ENCODE data around the gene KRT81. TPM values are rescaled to one million over a fixed set of nuclear protein-coding genes. Genes with fewer than 3 reads are reported as not detected.
A peak's percentile ranks its signal among the peaks of the same experiment; 100 is the strongest.
"Not testable (repeated sequence)": the region's sequence is repeated elsewhere in the genome, so short reads cannot be mapped to it uniquely, and the experiment has no call there.

KRT81 gene
- total RNA-seq, 4 donors from 2014 or later, result not detected

- peak in 4 of 6 experiments; percentile 10 to 53 (median 21) for TF ChIP-seq CTCF (IDR thresholded peaks at IDR 0.05)
- H3K36me3 ChIP-seq; H3K27ac ChIP-seq; intact Hi-C loops (cut with DNase I); H3K4me1 ChIP-seq; H3K9me3 ChIP-seq; DNase-seq; H3K4me3 ChIP-seq: not testable (repeated sequence)
- H3K27me3 ChIP-seq, result peaks cover 0 to 67% (median 0%) of the 10 kb centered on the region in 4 donors
- 48 to 86% methylated on average over 1 to 7 of the region's 9 CpGs for WGBS, 2 donors
These were observed 24.4 kb upstream of the KRT81 start for GRCh38 chr12:52315721-52316120.

- WGBS, 2 donors, result 63 to 76% methylated on average over 2 to 3 of the region's 13 CpGs
- no peaks in the 10 kb centered on the region for H3K4me1 ChIP-seq
- no peak for DNase-seq
- no peak overlapping the region for H3K27ac ChIP-seq
- H3K36me3 ChIP-seq, result no peaks in the 10 kb centered on the region
- no peaks in the 10 kb centered on the region for H3K9me3 ChIP-seq
- intact Hi-C loops (cut with DNase I), result no loop called here
- TF ChIP-seq CTCF (IDR thresholded peaks at IDR 0.05) (no peak), POLR2A (IDR thresholded peaks at IDR 0.05) (no peak)
- H3K27me3 ChIP-seq, result peaks cover 0 to 67% (median 0%) of the 10 kb centered on the region in 4 donors
- H3K4me3 ChIP-seq, result no peak overlapping the region
These were observed 23.2 kb upstream of the KRT81 start for GRCh38 chr12:52314511-52314910.

- TF ChIP-seq POLR2A (IDR thresholded peaks at IDR 0.05) (no peak), CTCF (IDR thresholded peaks at IDR 0.05) (no peak)
- Histone ChIP-seq H3K27ac (no peak overlapping the region), H3K27me3 (peaks cover 0 to 68% (median 0%) of the 10 kb centered on the region in 4 donors), H3K4me1 (peaks cover 0 to 2% (median 1%) of the 10 kb centered on the region in 3 donors), H3K4me3 (no peak overlapping the region), H3K36me3 (no peaks in the 10 kb centered on the region), H3K9me3 (no peaks in the 10 kb centered on the region)
- no peak for DNase-seq
- intact Hi-C loops (cut with DNase I), result no loop called here
- WGBS, 2 donors, result 71 to 85% methylated on average over 6 to 9 of the region's 9 CpGs
These were observed 22.6 kb upstream of the KRT81 start for GRCh38 chr12:52313926-52314325.

GRCh38 chr12:52313461-52313860 is 22.1 kb upstream of the KRT81 start:
- no peak for DNase-seq
- intact Hi-C loops (cut with DNase I), result no loop called here
- Histone ChIP-seq H3K9me3 (no peaks in the 10 kb centered on the region), H3K4me3 (no peak overlapping the region), H3K4me1 (peaks cover 4 to 6% (median 6%) of the 10 kb centered on the region in 3 donors), H3K27ac (no peak overlapping the region), H3K27me3 (peaks cover 0 to 68% (median 0%) of the 10 kb centered on the region in 4 donors), H3K36me3 (no peaks in the 10 kb centered on the region)
- no peak for TF ChIP-seq POLR2A (IDR thresholded peaks at IDR 0.05)
- 49 to 74% methylated on average over 3 of the region's 3 CpGs for WGBS, 2 donors

- H3K27ac ChIP-seq, result no peak overlapping the region
- H3K4me1 ChIP-seq, result peaks cover 4 to 14% (median 12%) of the 10 kb centered on the region in 3 donors
- intact Hi-C loops (cut with DNase I), result no loop called here
- TF ChIP-seq CTCF (IDR thresholded peaks at IDR 0.05) (no peak), POLR2A (IDR thresholded peaks at IDR 0.05) (no peak)
- no peaks in the 10 kb centered on the region for H3K9me3 ChIP-seq
- DNase-seq, result no peak
- no peaks in the 10 kb centered on the region for H3K36me3 ChIP-seq
- H3K27me3 ChIP-seq, result peaks cover 0 to 80% (median 0%) of the 10 kb centered on the region in 4 donors
- WGBS, 2 donors, result 67 to 82% methylated on average over 2 to 3 of the region's 4 CpGs
- H3K4me3 ChIP-seq, result no peak overlapping the region
These were observed 20.8 kb upstream of the KRT81 start for GRCh38 chr12:52312086-52312485.

- Histone ChIP-seq H3K9me3 (no peaks in the 10 kb centered on the region), H3K4me3 (no peak overlapping the region), H3K27me3 (peaks cover 0 to 88% (median 0%) of the 10 kb centered on the region in 4 donors), H3K36me3 (no peaks in the 10 kb centered on the region), H3K27ac (no peak overlapping the region), H3K4me1 (peaks cover 4 to 14% (median 12%) of the 10 kb centered on the region in 3 donors)
- no peak for DNase-seq
- intact Hi-C loops (cut with DNase I), result no loop called here
- TF ChIP-seq POLR2A (IDR thresholded peaks at IDR 0.05), result no peak
- TF ChIP-seq CTCF (IDR thresholded peaks at IDR 0.05), result no peak
- 83 to 91% methylated on average over 2 to 3 of the region's 3 CpGs for WGBS, 2 donors
These were observed 19.9 kb upstream of the KRT81 start for GRCh38 chr12:52311285-52311648.
